GM12878 (cell line): Measurements from ENCODE around the gene PLS3. TPM values are rescaled to one million over a fixed set of nuclear protein-coding genes. Genes with fewer than 3 reads are reported as not detected.

Experiments used
- ATAC-seq: fragments of 200-7000 bp; cut with Tn5 transposase; 3 replicates; pipeline ENCODE4 v1.9.1; 2020; ENCODE audit warnings: mild to moderate bottlenecking, moderate library complexity
- BruUV-seq: library from RNA; stranded (reverse); fragments of 400-500 nt; replicated peaks from 2 replicates; lab custom pipeline; 2021; lab: Mats Ljungman, UMichigan
- CTCF ChIA-PET: fragments of 300-600 bp; sonication (Branson Sonifier 250); formaldehyde crosslinking; extraction: SDS; loops from one replicate; lab custom pipeline; 2021; ENCODE audit warnings: inconsistent platforms; lab: Yijun Ruan, JAX
- POLR2A ChIA-PET: fragments of 350-600 bp; formaldehyde crosslinking; extraction: SDS; loops from one replicate; lab custom pipeline; 2021; ENCODE audit warnings: inconsistent platforms; lab: Charles Lee
- RAD21 ChIA-PET: fragments of 300-600 bp; sonication (Branson Sonifier 250); formaldehyde crosslinking; loops from one replicate; lab custom pipeline; 2023; ENCODE audit warnings: antibody characterized with exemption; ENCODE audit not compliant: unreplicated experiment; lab: Charles Lee
- SMC1A ChIA-PET: fragments of 300-600 bp; sonication (Branson Sonifier 250); formaldehyde crosslinking; loops from one replicate; lab custom pipeline; 2023; ENCODE audit not compliant: unreplicated experiment, uncharacterized antibody; lab: Charles Lee
- DNase-seq: peaks from one replicate; pipeline ENCODE4 v3.0.0-alpha.2; 2011; ENCODE audit warnings: low read depth, low spot score
- FAIRE-seq: peaks from 3 replicates; lab custom pipeline; 2011; peaks lifted over from hg19 to GRCh38; lab: Jason Lieb, UNC
- H2AFZ ChIP-seq: 2 replicates; pipeline ENCODE4 v1.6.0; 2011; ENCODE audit warnings: low read depth, low read length, control low read depth; ENCODE audit not compliant: control insufficient read depth
- H3K27ac ChIP-seq: 2 replicates; pipeline ENCODE4 v1.5.1; 2011; ENCODE audit warnings: control low read depth; ENCODE audit not compliant: control insufficient read depth, insufficient read depth
- H3K27me3 ChIP-seq, 2 experiments: replicated peaks in 1 of 2; 2 replicates each; pipeline versions ENCODE4 v1.6.0 to v1.6.1; 2011; ENCODE audit warnings: low read length in 1 of 2; ENCODE audit not compliant: control insufficient read depth in 2 of 2, insufficient read depth in 2 of 2
- H3K36me3 ChIP-seq, 2 experiments: 2 replicates each; pipeline ENCODE4 v1.5.1; 2011; ENCODE audit warnings: low read length in 1 of 2; ENCODE audit not compliant: control insufficient read depth in 2 of 2, insufficient read depth in 2 of 2
- H3K4me1 ChIP-seq: 2 replicates; pipeline ENCODE4 v1.6.1; 2011; ENCODE audit warnings: mild to moderate bottlenecking, low read length, moderate library complexity, mixed read lengths; ENCODE audit not compliant: control insufficient read depth, insufficient read depth
- H3K4me2 ChIP-seq: 2 replicates; pipeline ENCODE4 v1.6.0; 2011; ENCODE audit warnings: control low read depth; ENCODE audit not compliant: control insufficient read depth, insufficient read depth
- H3K4me3 ChIP-seq: fragments of 200-600 bp; sonication (generic); 2 replicates; pipeline ENCODE4 v1.5.1; 2016
- H3K79me2 ChIP-seq: 2 replicates; pipeline ENCODE4 v1.6.0; 2011; ENCODE audit warnings: low read length; ENCODE audit not compliant: control insufficient read depth, insufficient read depth
- H3K9ac ChIP-seq: 2 replicates; pipeline ENCODE4 v1.8.0; 2011; ENCODE audit warnings: low read length, control low read depth, mixed read lengths; ENCODE audit not compliant: control insufficient read depth, insufficient read depth
- H3K9me3 ChIP-seq: replicated peaks from 3 replicates; pipeline ENCODE4 v1.5.1; 2011; ENCODE audit warnings: mild to moderate bottlenecking, low read length; ENCODE audit not compliant: control insufficient read depth, insufficient read depth
- H4K20me1 ChIP-seq: 2 replicates; pipeline ENCODE4 v1.6.0; 2011; ENCODE audit not compliant: control insufficient read depth, insufficient read depth
- E2F4 ChIP-seq: IDR thresholded peaks from 2 replicates; pipeline ENCODE4 v1.6.1; 2012; ENCODE audit warnings: low read depth, low read length, improper control_type of control experiment
- FOS ChIP-seq: IDR thresholded peaks from 3 replicates; pipeline ENCODE4 v1.6.1; 2011; ENCODE audit warnings: borderline replicate concordance; ENCODE audit not compliant: insufficient read length; ENCODE audit errors: extremely low read depth
- FOXK2 ChIP-seq: fragments of 450-650 bp; IDR thresholded peaks from 2 replicates; pipeline ENCODE4 v1.6.1; 2017; ENCODE audit warnings: mild to moderate bottlenecking, moderate library complexity
- HDAC6 ChIP-seq: fragments of 200-600 bp; sonication (generic); IDR thresholded peaks from one replicate; pipeline ENCODE4 v1.8.0; 2017; ENCODE audit warnings: antibody characterized with exemption; ENCODE audit not compliant: unreplicated experiment
- HDGF ChIP-seq: fragments of 450-650 bp; IDR thresholded peaks from 2 replicates; pipeline ENCODE4 v1.6.1; 2016; ENCODE audit warnings: antibody characterized with exemption
- MYB ChIP-seq: fragments of 150-350 bp; IDR thresholded peaks from 2 replicates; pipeline ENCODE4 v1.6.1; 2014; ENCODE audit warnings: mild to moderate bottlenecking, low read depth, low read length, borderline replicate concordance
- NR2C1 ChIP-seq: fragments of 450-650 bp; IDR thresholded peaks from 2 replicates; pipeline ENCODE4 v1.6.1; 2017; ENCODE audit warnings: antibody characterized with exemption, mild to moderate bottlenecking, moderate library complexity
- SREBF2 ChIP-seq: IDR thresholded peaks from 2 replicates; pipeline ENCODE4 v1.6.1; 2012; ENCODE audit warnings: mild to moderate bottlenecking, low read length
- TAF1 ChIP-seq: IDR thresholded peaks from 2 replicates; pipeline ENCODE4 v1.6.1; 2011; ENCODE audit warnings: mild to moderate bottlenecking, low read depth, low read length, borderline replicate concordance
- ZNF207 ChIP-seq: fragments of 450-650 bp; IDR thresholded peaks from 2 replicates; pipeline ENCODE4 v1.6.1; 2014; ENCODE audit warnings: antibody characterized with exemption, mild to moderate bottlenecking, borderline replicate concordance
- WGBS: methylation state at CpG from one replicate; pipeline ENCODE4 v1.1.6; 2016; ENCODE audit warnings: low lambda C conversion rate; ENCODE audit not compliant: insufficient replicate concordance, insufficient coverage; ENCODE audit errors: missing lambda C conversion rate; 5-methylcytosine and 5-hydroxymethylcytosine counted together
- in situ Hi-C: fragments of 300-500 bp; cut with MboI; formaldehyde crosslinking; loops from 9 replicates; pipeline ENCODE4 v1.14.3; 2018; ENCODE audit warnings: mixed read lengths
- intact Hi-C: fragments of 100-400 bp; cut with micrococcal nuclease; formaldehyde crosslinking; loops from one replicate; pipeline ENCODE4 v1.14.2; 2022; ENCODE audit not compliant: unreplicated experiment
- polyA plus RNA-seq, 11 experiments: library from polyadenylated mRNA; depleted of rRNA in 4 of 11; unstranded in 6 of 11; stranded (reverse) in 5 of 11; fragments of >200 nt; fragmentation: Nextera tagmentation in 4 of 11; fragmentation: Illumina TruSeq in 1 of 11; extraction: Ambion mirVana in 4 of 11; extraction: Trizol in 1 of 11; gene quantifications; 1 replicate in 1 of 11; 2 replicates in 10 of 11; pipeline versions ENCODE4 v1.2.1 to v1.2.3, GENCODE V29; 2011 to 2016; ENCODE audit warnings: inconsistent platforms in 2 of 11, missing spikeins in 2 of 11, low read depth in 1 of 11
- total RNA-seq, 4 experiments: library from RNA; depleted of rRNA in 3 of 4; stranded (reverse); fragments of >200 nt in 3 of 4; fragmentation: Illumina TruSeq in 1 of 4; extraction: Trizol in 1 of 4; gene quantifications; 2 replicates each; pipeline versions ENCODE4 v1.2.1 to v1.2.3, GENCODE V29; 2013 to 2021
- TF ChIP-seq, protein P1 (sequence below): IDR thresholded peaks from 2 replicates; pipeline ENCODE4 v1.6.1; 2012; ENCODE audit warnings: low read depth, low read length, improper control_type of control experiment
- TF ChIP-seq, protein P2 (sequence below): fragments of 450-650 bp; IDR thresholded peaks from 2 replicates; pipeline ENCODE4 v1.6.1; 2018; ENCODE audit warnings: borderline replicate concordance, mild to moderate bottlenecking; ENCODE audit not compliant: partially characterized antibody

The PLS3 gene
- total and polyA plus RNA-seq, 10 of the 15 experiments (the other 5 are each of a cell fraction or from before 2014, with no cell fraction given), result 47.6 to 236 (median 174) TPM

- no TSS peak for BruUV-seq
- FAIRE-seq, result no peak
- H3K79me2 ChIP-seq, result no peaks in the 10 kb centered on the region
Measured at GRCh38 chrX:115694028-115694427, 133.1 kb downstream of the PLS3 start.

More at GRCh38 chrX:115694028-115694427, 133.1 kb downstream of the PLS3 start:
- no peak overlapping the region for H3K4me3 ChIP-seq
- no peaks in the 10 kb centered on the region for H3K9me3 ChIP-seq
- no peaks in the 10 kb centered on the region for H3K36me3 ChIP-seq
- RAD21 ChIA-PET, result no interaction called here
- CTCF ChIA-PET, result no interaction called here
- H2AFZ ChIP-seq, result no peak overlapping the region
- ATAC-seq (no peak), DNase-seq (no peak)
- no peak overlapping the region for H3K9ac ChIP-seq
- no peak overlapping the region for H3K4me2 ChIP-seq
- SMC1A ChIA-PET, result interaction anchor here (0.7 kb wide), 1 partner anchor 41 kb away, joined by 3 read pairs; no protein-coding TSS in a partner anchor
- in situ Hi-C loops (no loop called here), intact Hi-C loops (loop anchor here (5.0 kb wide), 2 partner anchors 248 to 362 kb away; no protein-coding TSS in a partner anchor)
- H4K20me1 ChIP-seq, result no peaks in the 10 kb centered on the region
- no peaks in the 10 kb centered on the region for H3K4me1 ChIP-seq
- H3K27ac ChIP-seq, result no peak overlapping the region
- 17% methylated on average over 6 of the region's 6 CpGs for WGBS
- POLR2A ChIA-PET, result no interaction called here
- H3K27me3 ChIP-seq, result no peaks in the 10 kb centered on the region
- TF ChIP-seq TAF1 (no peak), HDGF (no peak), FOS (no peak), FOXK2 (no peak), HDAC6 (no peak), SREBF2 (no peak), MYB (no peak), ZNF207 (no peak), NR2C1 (no peak), E2F4 (no peak)
- TF ChIP-seq, protein P1, sequence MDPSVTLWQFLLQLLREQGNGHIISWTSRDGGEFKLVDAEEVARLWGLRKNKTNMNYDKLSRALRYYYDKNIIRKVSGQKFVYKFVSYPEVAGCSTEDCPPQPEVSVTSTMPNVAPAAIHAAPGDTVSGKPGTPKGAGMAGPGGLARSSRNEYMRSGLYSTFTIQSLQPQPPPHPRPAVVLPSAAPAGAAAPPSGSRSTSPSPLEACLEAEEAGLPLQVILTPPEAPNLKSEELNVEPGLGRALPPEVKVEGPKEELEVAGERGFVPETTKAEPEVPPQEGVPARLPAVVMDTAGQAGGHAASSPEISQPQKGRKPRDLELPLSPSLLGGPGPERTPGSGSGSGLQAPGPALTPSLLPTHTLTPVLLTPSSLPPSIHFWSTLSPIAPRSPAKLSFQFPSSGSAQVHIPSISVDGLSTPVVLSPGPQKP, result no peak
- TF ChIP-seq, protein P2, sequence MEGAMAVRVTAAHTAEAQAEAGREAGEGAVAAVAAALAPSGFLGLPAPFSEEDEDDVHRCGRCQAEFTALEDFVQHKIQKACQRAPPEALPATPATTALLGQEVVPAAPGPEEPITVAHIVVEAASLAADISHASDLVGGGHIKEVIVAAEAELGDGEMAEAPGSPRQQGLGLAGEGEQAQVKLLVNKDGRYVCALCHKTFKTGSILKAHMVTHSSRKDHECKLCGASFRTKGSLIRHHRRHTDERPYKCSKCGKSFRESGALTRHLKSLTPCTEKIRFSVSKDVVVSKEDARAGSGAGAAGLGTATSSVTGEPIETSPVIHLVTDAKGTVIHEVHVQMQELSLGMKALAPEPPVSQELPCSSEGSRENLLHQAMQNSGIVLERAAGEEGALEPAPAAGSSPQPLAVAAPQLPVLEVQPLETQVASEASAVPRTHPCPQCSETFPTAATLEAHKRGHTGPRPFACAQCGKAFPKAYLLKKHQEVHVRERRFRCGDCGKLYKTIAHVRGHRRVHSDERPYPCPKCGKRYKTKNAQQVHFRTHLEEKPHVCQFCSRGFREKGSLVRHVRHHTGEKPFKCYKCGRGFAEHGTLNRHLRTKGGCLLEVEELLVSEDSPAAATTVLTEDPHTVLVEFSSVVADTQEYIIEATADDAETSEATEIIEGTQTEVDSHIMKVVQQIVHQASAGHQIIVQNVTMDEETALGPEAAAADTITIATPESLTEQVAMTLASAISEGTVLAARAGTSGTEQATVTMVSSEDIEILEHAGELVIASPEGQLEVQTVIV, result no peak
